Astrocyte of the spinal cord (primary cell): ENCODE data around the gene CPXM2.

ENCODE experiments used
- DNase-seq: peaks from one replicate; pipeline ENCODE4 v3.0.0; 2011; ENCODE audit warnings: low read depth, low spot score
- H3K4me3 ChIP-seq: 2 replicates; pipeline ENCODE4 v1.5.1; 2011; ENCODE audit warnings: low read depth, mild to moderate bottlenecking, low read length, moderate library complexity
- CTCF ChIP-seq: IDR thresholded peaks from 2 replicates; pipeline ENCODE4 v1.5.1; 2012; ENCODE audit warnings: low read depth, mild to moderate bottlenecking, low read length, inconsistent platforms
- in situ Hi-C: cut with HindIII; loops from 2 replicates; pipeline ENCODE4 v1.10.0; 2017; ENCODE audit warnings: low sequenced_read_pairs

Gene CPXM2

GRCh38 chr10:123800289-123800688 is 91.3 kb downstream of the CPXM2 start:
- TF ChIP-seq CTCF: no peak
- no peak overlapping the region for H3K4me3 ChIP-seq
- no peak for DNase-seq
- in situ Hi-C loops: no loop called here

- no peak overlapping the region for H3K4me3 ChIP-seq
- no peak for DNase-seq
- in situ Hi-C loops: no loop called here
- TF ChIP-seq CTCF: no peak
Observed at GRCh38 chr10:123798856-123799255, 92.8 kb downstream of the CPXM2 start.

DNA sequence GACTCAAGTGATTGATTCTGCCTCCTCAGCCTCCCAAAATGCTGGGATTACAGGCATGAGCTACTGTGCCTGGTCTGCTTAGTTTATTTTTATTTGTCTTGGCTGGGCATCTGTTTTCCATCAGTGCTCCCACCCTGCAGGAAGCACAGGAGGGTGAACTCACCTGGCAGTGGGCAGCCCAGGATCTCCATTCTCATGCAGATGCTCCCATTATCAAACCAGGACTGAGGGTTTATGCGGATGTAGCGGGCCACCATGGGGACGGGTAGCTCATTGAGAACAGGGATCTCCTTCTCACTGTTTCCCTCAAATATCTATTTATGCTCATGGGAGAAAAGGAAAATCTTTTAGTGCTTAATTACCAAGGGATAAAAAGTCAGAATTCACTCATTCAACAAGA is 93.8 kb downstream of the CPXM2 start:
- TF ChIP-seq CTCF: no peak
- no peak overlapping the region for H3K4me3 ChIP-seq
- in situ Hi-C loops: no loop called here
- no peak for DNase-seq

DNA sequence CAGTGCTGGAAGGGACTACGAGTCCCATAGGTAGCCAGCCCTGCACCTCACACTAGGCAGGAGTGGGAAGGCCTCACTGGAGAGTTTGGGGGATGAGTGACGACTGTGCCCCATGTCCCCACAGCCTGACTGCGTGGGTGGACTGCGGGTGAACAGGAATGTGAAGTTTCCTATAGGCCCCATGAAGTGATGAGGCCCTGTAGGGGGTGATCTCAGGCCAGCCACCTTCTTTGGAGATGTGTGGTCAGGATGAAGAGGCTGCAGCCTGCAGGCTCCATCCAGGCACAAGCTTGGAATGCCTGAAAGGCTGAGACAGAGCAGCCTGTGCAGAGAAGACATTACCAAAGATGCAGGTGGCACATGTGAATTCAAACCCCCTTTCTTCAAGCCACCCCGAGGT is 94.9 kb downstream of the CPXM2 start:
- no peak for TF ChIP-seq CTCF
- no peak for DNase-seq
- H3K4me3 ChIP-seq: no peak overlapping the region
- in situ Hi-C loops: no loop called here

GRCh38 chr10:123795846-123796590 is 95.6 kb downstream of the CPXM2 start:
- no peak overlapping the region for H3K4me3 ChIP-seq
- in situ Hi-C loops: no loop called here
- no peak for DNase-seq
- TF ChIP-seq CTCF: no peak

DNA sequence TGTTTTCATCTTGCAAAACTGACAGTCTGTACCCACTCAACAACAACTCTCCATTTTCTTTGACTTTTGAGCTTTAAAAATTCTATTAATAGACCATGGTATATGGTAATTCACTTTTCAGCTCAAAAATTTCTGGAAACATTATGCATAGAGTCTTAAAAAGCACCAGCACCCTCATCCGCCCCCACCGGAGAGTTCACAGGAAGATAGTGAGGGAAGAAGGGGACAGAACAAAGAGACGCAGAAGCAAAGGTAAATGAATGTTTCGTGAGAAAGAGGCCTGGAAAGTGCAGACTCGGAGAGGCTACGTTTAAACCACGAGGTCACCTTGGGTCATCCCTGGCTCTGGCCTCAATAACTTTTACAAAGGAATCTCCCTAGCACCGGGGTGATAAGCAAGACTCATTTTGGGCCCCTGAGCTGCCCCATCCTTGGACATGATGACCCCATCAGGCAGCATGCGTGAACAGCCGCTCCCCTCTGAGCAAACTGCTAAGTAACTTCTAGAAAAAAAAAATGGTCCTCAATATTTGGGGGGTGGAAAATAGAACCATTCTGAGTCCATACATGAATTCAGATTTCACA is 96.3 kb downstream of the CPXM2 start:
- no peak for DNase-seq
- H3K4me3 ChIP-seq: no peak overlapping the region
- TF ChIP-seq CTCF: no peak
- in situ Hi-C loops: no loop called here
